Smooth muscle cell (in vitro differentiated cells): ENCODE results near the gene PTPN14. TPM values are rescaled to one million over a fixed set of nuclear protein-coding genes. Genes with fewer than 3 reads are reported as not detected.

Experiments used
- DNase-seq: peaks from one replicate; lab custom pipeline; 2025; ENCODE audit not compliant: unreplicated experiment; lab: John Stamatoyannopoulos, UW
- H2AFZ ChIP-seq: fragments of 200-600 bp; sonication (generic); 2 replicates; pipeline ENCODE4 v1.6.0; 2016; ENCODE audit warnings: antibody characterized with exemption, low read depth, mild to moderate bottlenecking
- H3F3A ChIP-seq: fragments of 200-600 bp; sonication (generic); 2 replicates; pipeline ENCODE4 v1.6.0; 2017; ENCODE audit warnings: antibody characterized with exemption, low read depth
- H3K27ac ChIP-seq: fragments of 200-600 bp; sonication (generic); 2 replicates; pipeline ENCODE4 v1.5.1; 2016; ENCODE audit warnings: low read depth, mild to moderate bottlenecking
- H3K27me3 ChIP-seq: fragments of 200-600 bp; sonication (generic); 2 replicates; pipeline ENCODE4 v1.6.1; 2016; ENCODE audit warnings: low read depth, mild to moderate bottlenecking
- H3K36me3 ChIP-seq: fragments of 200-600 bp; sonication (generic); 2 replicates; pipeline ENCODE4 v1.5.1; 2016; ENCODE audit warnings: low read depth
- H3K4me1 ChIP-seq: fragments of 200-600 bp; sonication (generic); 2 replicates; pipeline ENCODE4 v1.5.1; 2016; ENCODE audit warnings: low read depth
- H3K4me2 ChIP-seq: fragments of 200-600 bp; sonication (generic); 2 replicates; pipeline ENCODE4 v1.6.0; 2016; ENCODE audit warnings: mild to moderate bottlenecking
- H3K4me3 ChIP-seq: fragments of 200-600 bp; sonication (generic); 2 replicates; pipeline ENCODE4 v1.5.1; 2016; ENCODE audit warnings: mild to moderate bottlenecking
- H3K79me2 ChIP-seq: fragments of 200-600 bp; sonication (generic); 2 replicates; pipeline ENCODE4 v1.6.0; 2016; ENCODE audit warnings: low read depth, mild to moderate bottlenecking
- H3K9ac ChIP-seq: fragments of 200-600 bp; sonication (generic); 2 replicates; pipeline ENCODE4 v1.6.0; 2016; ENCODE audit warnings: low read depth
- H3K9me3 ChIP-seq: fragments of 200-600 bp; sonication (generic); replicated peaks from 2 replicates; pipeline ENCODE4 v1.5.1; 2016; ENCODE audit warnings: low read depth
- H4K20me1 ChIP-seq: fragments of 200-600 bp; sonication (generic); 2 replicates; pipeline ENCODE4 v1.6.0; 2016; ENCODE audit warnings: low read depth
- CTCF ChIP-seq: fragments of 200-600 bp; sonication (generic); IDR thresholded peaks from 2 replicates; pipeline ENCODE4 v1.5.1; 2017; ENCODE audit warnings: borderline replicate concordance, mild to moderate bottlenecking, antibody characterized with exemption; ENCODE audit not compliant: insufficient read depth, poor library complexity, severe bottlenecking
- WGBS: methylation state at CpG from one replicate; pipeline ENCODE4 v1.1.7; 2016; ENCODE audit warnings: low lambda C conversion rate; 5-methylcytosine and 5-hydroxymethylcytosine counted together
- polyA plus RNA-seq: library from polyadenylated mRNA; unstranded; fragments of >200 nt; fragmentation: Nextera tagmentation; extraction: Ambion mirVana; gene quantifications from 2 replicates; pipeline ENCODE4 v1.2.1, GENCODE V29; 2016
- total RNA-seq: library from RNA; depleted of rRNA; stranded (reverse); fragments of >200 nt; gene quantifications from 2 replicates; pipeline ENCODE4 v1.2.3, GENCODE V29; 2014

Gene PTPN14
- total and polyA plus RNA-seq, 2 experiments from 2014 or later: 13.7 to 28.6 TPM

GRCh38 chr1:214354440-214355148 lies 196.8 kb downstream of the PTPN14 start:
- Histone ChIP-seq H3K36me3 (peaks cover 8% of the 10 kb centered on the region), H3K9me3 (no peaks in the 10 kb centered on the region), H3K4me1 (peaks cover 1% of the 10 kb centered on the region), H3K27ac (peak overlapping the region; percentile 40), H3K4me2 (peak overlapping the region; percentile 14), H2AFZ (no peak overlapping the region), H3K79me2 (no peaks in the 10 kb centered on the region), H3K4me3 (no peak overlapping the region), H3K27me3 (no peaks in the 10 kb centered on the region), H3F3A (no peaks in the 10 kb centered on the region), H4K20me1 (no peaks in the 10 kb centered on the region), H3K9ac (no peak overlapping the region)
- no peak for TF ChIP-seq CTCF
- WGBS: 51% methylated on average over 4 of the region's 4 CpGs
- DNase-seq: no peak

DNA sequence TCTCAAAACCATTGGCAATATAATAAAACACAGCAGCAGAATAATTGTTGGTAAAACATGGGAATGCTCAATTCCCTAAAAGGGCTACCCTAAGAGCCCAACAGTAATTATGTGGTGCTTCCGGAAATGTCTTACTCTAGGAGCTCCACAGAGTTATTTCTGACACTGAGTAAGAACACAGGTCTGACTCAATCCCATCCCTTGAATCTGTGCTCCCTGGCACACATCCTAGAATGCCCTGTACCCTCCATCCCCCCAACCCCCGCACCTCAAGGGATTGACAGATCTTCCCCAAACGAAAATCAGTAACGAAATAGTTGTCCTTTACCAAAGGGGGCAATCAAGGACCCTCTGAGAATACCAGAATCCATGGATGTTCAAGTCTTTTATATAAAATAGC lies 198.6 kb downstream of the PTPN14 start:
- Histone ChIP-seq H2AFZ (no peak overlapping the region), H3K9me3 (no peaks in the 10 kb centered on the region), H3K36me3 (peaks cover 8% of the 10 kb centered on the region), H3K9ac (no peak overlapping the region), H3K4me3 (no peak overlapping the region), H3K79me2 (no peaks in the 10 kb centered on the region), H3F3A (no peaks in the 10 kb centered on the region), H3K27me3 (no peaks in the 10 kb centered on the region), H3K27ac (no peak overlapping the region), H3K4me1 (peaks cover 8% of the 10 kb centered on the region), H4K20me1 (no peaks in the 10 kb centered on the region), H3K4me2 (no peak overlapping the region)
- 97% methylated on average over 4 of the region's 4 CpGs for WGBS
- TF ChIP-seq CTCF: no peak
- DNase-seq: no peak

- Histone ChIP-seq H3K27ac (no peak overlapping the region), H3K4me1 (peaks cover 8% of the 10 kb centered on the region), H4K20me1 (no peaks in the 10 kb centered on the region), H3K27me3 (no peaks in the 10 kb centered on the region), H3K4me3 (no peak overlapping the region), H3K9ac (no peak overlapping the region), H3K9me3 (no peaks in the 10 kb centered on the region), H2AFZ (no peak overlapping the region), H3K4me2 (no peak overlapping the region), H3K36me3 (no peaks in the 10 kb centered on the region), H3F3A (no peaks in the 10 kb centered on the region), H3K79me2 (no peaks in the 10 kb centered on the region)
- no peak for DNase-seq
- no peak for TF ChIP-seq CTCF
- 84% methylated on average over 2 of the region's 2 CpGs for WGBS
These were observed 199.7 kb downstream of the PTPN14 start for GRCh38 chr1:214351551-214352277.
